IMR-90 (cell line): ENCODE measurements around the gene NAA11. TPM values are rescaled to one million over a fixed set of nuclear protein-coding genes. Genes with fewer than 3 reads are reported as not detected.

Experiments
- ATAC-seq: fragments of 200-7000 bp; cut with Tn5 transposase; 2 replicates; pipeline ENCODE4 v1.9.1; 2020; ENCODE audit warnings: low read depth, mild to moderate bottlenecking, moderate library complexity
- BruUV-seq: library from RNA; stranded (reverse); fragments of 400-500 nt; replicated peaks from 2 replicates; lab custom pipeline; 2021; lab: Mats Ljungman, UMichigan
- CTCF ChIA-PET: fragments of 300-600 bp; formaldehyde crosslinking; extraction: SDS; loops from one replicate; lab custom pipeline; 2021; ENCODE audit warnings: antibody characterized with exemption; lab: Yijun Ruan, JAX
- POLR2A ChIA-PET: fragments of 300-600 bp; sonication (Branson Sonifier 250); formaldehyde crosslinking; loops from one replicate; lab custom pipeline; 2022; ENCODE audit warnings: antibody characterized with exemption; ENCODE audit not compliant: unreplicated experiment; lab: Charles Lee
- DNase-seq: peaks from one replicate; pipeline ENCODE4 v3.0.0; 2013
- H2AFZ ChIP-seq: replicated peaks from 2 replicates; pipeline ENCODE3; 2013; ENCODE audit warnings: low read length, mild to moderate bottlenecking; ENCODE audit not compliant: poor library complexity
- H2AK5ac ChIP-seq: 2 replicates; pipeline ENCODE4 v1.6.1; 2013; ENCODE audit warnings: low read depth, low read length, inconsistent platforms
- H2AK9ac ChIP-seq: replicated peaks from 2 replicates; pipeline ENCODE3; 2013; ENCODE audit warnings: mild to moderate bottlenecking, low read depth, low read length, moderate library complexity; ENCODE audit not compliant: poor library complexity
- H2BK120ac ChIP-seq: 2 replicates; pipeline ENCODE4 v1.6.1; 2013; ENCODE audit warnings: low read depth, low read length, inconsistent platforms
- H2BK15ac ChIP-seq: 3 replicates; pipeline ENCODE4 v1.6.1; 2013; ENCODE audit warnings: low read depth, low read length, inconsistent platforms
- H2BK20ac ChIP-seq: 2 replicates; pipeline ENCODE4 v1.6.1; 2013; ENCODE audit warnings: low read depth, mild to moderate bottlenecking, inconsistent platforms, low read length, moderate library complexity
- H2BK5ac ChIP-seq: 2 replicates; pipeline ENCODE4 v1.6.1; 2013; ENCODE audit warnings: mild to moderate bottlenecking, low read depth, low read length, inconsistent platforms; ENCODE audit not compliant: poor library complexity, severe bottlenecking
- H3K14ac ChIP-seq: replicated peaks from 2 replicates; pipeline ENCODE4 v1.6.1; 2013; ENCODE audit warnings: low read depth, low read length, inconsistent platforms
- H3K18ac ChIP-seq: 2 replicates; pipeline ENCODE4 v1.6.1; 2013; ENCODE audit warnings: low read depth, low read length, control low read depth
- H3K23ac ChIP-seq: 2 replicates; pipeline ENCODE4 v1.6.1; 2013; ENCODE audit warnings: low read depth, low read length, inconsistent platforms
- H3K27ac ChIP-seq: 2 replicates; pipeline ENCODE4 v1.5.1; 2013; ENCODE audit warnings: mild to moderate bottlenecking, control low read depth, low read length; ENCODE audit not compliant: insufficient read depth
- H3K27me3 ChIP-seq: 2 replicates; pipeline ENCODE4 v1.6.1; 2013; ENCODE audit warnings: low read length; ENCODE audit not compliant: control insufficient read depth, insufficient read depth
- H3K36me3 ChIP-seq: 2 replicates; pipeline ENCODE4 v1.6.1; 2013; ENCODE audit warnings: low read length, mixed read lengths; ENCODE audit not compliant: control insufficient read depth, insufficient read depth
- H3K4ac ChIP-seq: 2 replicates; pipeline ENCODE4 v1.6.1; 2013; ENCODE audit warnings: low read depth, low read length, inconsistent platforms
- H3K4me1 ChIP-seq: 2 replicates; pipeline ENCODE4 v1.6.1; 2013; ENCODE audit warnings: low read length, mixed read lengths; ENCODE audit not compliant: control insufficient read depth, insufficient read depth
- H3K4me2 ChIP-seq: 2 replicates; pipeline ENCODE4 v1.6.1; 2013; ENCODE audit warnings: low read depth, mild to moderate bottlenecking, control low read depth, low read length, moderate library complexity
- H3K4me3 ChIP-seq: 2 replicates; pipeline ENCODE4 v1.5.1; 2013; ENCODE audit warnings: low read depth, mild to moderate bottlenecking, control low read depth, low read length, moderate library complexity; ENCODE audit not compliant: insufficient read depth
- H3K56ac ChIP-seq: 2 replicates; pipeline ENCODE4 v1.6.1; 2013; ENCODE audit warnings: low read length, inconsistent platforms; ENCODE audit not compliant: insufficient read depth; ENCODE audit errors: extremely low read depth
- H3K79me1 ChIP-seq, 2 experiments: 2 replicates each; pipeline ENCODE4 v1.6.1; 2013; ENCODE audit warnings: low read length in 2 of 2, inconsistent platforms in 1 of 2, low read depth in 1 of 2
- H3K9ac ChIP-seq: 2 replicates; pipeline ENCODE4 v1.6.1; 2013; ENCODE audit warnings: low read depth, low read length, control low read depth
- H3K9me1 ChIP-seq: 2 replicates; pipeline ENCODE4 v1.6.1; 2013; ENCODE audit warnings: low read length, inconsistent platforms; ENCODE audit not compliant: insufficient read depth
- H3K9me3 ChIP-seq: 2 replicates; pipeline ENCODE4 v1.6.1; 2013; ENCODE audit warnings: low read length; ENCODE audit not compliant: control insufficient read depth, insufficient read depth
- H4K20me1 ChIP-seq: 2 replicates; pipeline ENCODE4 v1.6.1; 2013; ENCODE audit warnings: low read length, inconsistent platforms; ENCODE audit not compliant: insufficient read depth
- H4K5ac ChIP-seq: 2 replicates; pipeline ENCODE4 v1.6.1; 2013; ENCODE audit warnings: mild to moderate bottlenecking, low read depth, low read length, control low read depth
- H4K8ac ChIP-seq, 2 experiments: 2 replicates each; pipeline ENCODE4 v1.6.1; 2013; ENCODE audit warnings: low read depth in 2 of 2, low read length in 2 of 2, control low read depth in 1 of 2, inconsistent platforms in 1 of 2
- H4K91ac ChIP-seq: 2 replicates; pipeline ENCODE4 v1.6.1; 2013; ENCODE audit warnings: low read depth, low read length, inconsistent platforms; ENCODE audit not compliant: insufficient read depth
- BHLHE40 ChIP-seq: fragments of 150-350 bp; IDR thresholded peaks from 2 replicates; pipeline ENCODE4 v1.6.1; 2016; ENCODE audit warnings: mild to moderate bottlenecking, low read depth, low read length
- CHD1 ChIP-seq: IDR thresholded peaks from 2 replicates; pipeline ENCODE4 v1.6.1; 2012; ENCODE audit warnings: low read depth, low read length, improper control_type of control experiment
- CTCF ChIP-seq: conservative IDR thresholded peaks from 2 replicates; pipeline ENCODE4 v1.5.1; 2012; ENCODE audit warnings: mild to moderate bottlenecking, low read depth, low read length, improper control_type of control experiment
- ELK1 ChIP-seq: fragments of 150-350 bp; IDR thresholded peaks from 2 replicates; pipeline ENCODE4 v1.6.1; 2016; ENCODE audit warnings: low read depth, mild to moderate bottlenecking, low read length, moderate library complexity, borderline replicate concordance
- MXI1 ChIP-seq: IDR thresholded peaks from 2 replicates; pipeline ENCODE4 v1.6.1; 2012; ENCODE audit warnings: low read depth, mild to moderate bottlenecking, low read length, moderate library complexity, borderline replicate concordance
- NFE2L2 ChIP-seq: fragments of 150-350 bp; IDR thresholded peaks from 2 replicates; pipeline ENCODE4 v1.6.1; 2016; ENCODE audit warnings: low read depth, mild to moderate bottlenecking, low read length
- POLR2A ChIP-seq: IDR thresholded peaks from 2 replicates; pipeline ENCODE4 v1.6.1; 2012; ENCODE audit warnings: mild to moderate bottlenecking, low read depth, low read length
- RCOR1 ChIP-seq: IDR thresholded peaks from 2 replicates; pipeline ENCODE4 v1.6.1; 2012; ENCODE audit warnings: mild to moderate bottlenecking, low read length, improper control_type of control experiment; ENCODE audit not compliant: insufficient replicate concordance
- RFX5 ChIP-seq: IDR thresholded peaks from 2 replicates; pipeline ENCODE4 v1.8.0; 2012; ENCODE audit warnings: low read depth, mild to moderate bottlenecking, low read length, moderate library complexity
- SMC3 ChIP-seq: fragments of 150-350 bp; IDR thresholded peaks from 2 replicates; pipeline ENCODE4 v1.6.1; 2016; ENCODE audit warnings: low read depth, mild to moderate bottlenecking, antibody characterized with exemption, low read length, moderate library complexity
- WGBS, 2 experiments: methylation state at CpG; one replicate each; pipeline versions ENCODE4 v1.1.5 to v1.1.7; 2013; ENCODE audit warnings: missing lambda C conversion rate in 2 of 2; ENCODE audit not compliant: insufficient read length in 1 of 2; ENCODE audit errors: extremely low coverage in 2 of 2; 5-methylcytosine and 5-hydroxymethylcytosine counted together
- dilution Hi-C: fragments of 300-500 bp; cut with HindIII; formaldehyde crosslinking; loops from one replicate; pipeline ENCODE4 v1.14.3; 2018; ENCODE audit warnings: low sequenced_read_pairs; ENCODE audit not compliant: unreplicated experiment
- in situ Hi-C: fragments of 300-500 bp; cut with MboI; formaldehyde crosslinking; loops from 3 replicates; pipeline ENCODE4 v1.14.3; 2019; ENCODE audit warnings: low sequenced_read_pairs, inconsistent platforms, mixed read lengths
- intact Hi-C: fragments of 100-400 bp; cut with micrococcal nuclease; formaldehyde crosslinking; loops from 2 replicates; pipeline ENCODE4 v1.10.0; 2022
- polyA plus RNA-seq, 3 experiments: library from polyadenylated mRNA; depleted of rRNA; stranded (reverse); fragments of >200 nt; gene quantifications; 2 replicates each; pipeline ENCODE4 v1.2.3, GENCODE V29; 2012; ENCODE audit warnings: low replicate concordance in 1 of 3
- total RNA-seq: library from RNA; depleted of rRNA; stranded (reverse); fragments of >200 nt; gene quantifications from 2 replicates; pipeline ENCODE4 v1.2.3, GENCODE V29; 2012

The NAA11 gene
- total and polyA plus RNA-seq, 2 of the 4 experiments (the other 2 are of a cell fraction): not detected

GRCh38 chr4:79281566-79282359 is 44.1 kb downstream of the NAA11 start:
- ChIA-PET POLR2A (no interaction called here), CTCF (no interaction called here)
- in situ Hi-C loops: no loop called here
- intact Hi-C loops: no loop called here
- H3K36me3 ChIP-seq: no peaks in the 10 kb centered on the region
- no peak overlapping the region for H3K9ac ChIP-seq
- BruUV-seq: no TSS peak
- no peak overlapping the region for H4K5ac ChIP-seq
- H3K9me1 ChIP-seq: no peaks in the 10 kb centered on the region
- H3K9me3 ChIP-seq: no peaks in the 10 kb centered on the region
- no peak overlapping the region for H2AFZ ChIP-seq
- ATAC-seq (no peak), DNase-seq (no peak)
- no peaks in the 10 kb centered on the region for H3K4me1 ChIP-seq
- H2AK5ac ChIP-seq: no peak overlapping the region
- no CpG with 5 or more reads among the region's 1 CpG for whole genome bisulfite sequencing, 2 experiments
- H3K4me2 ChIP-seq: no peak overlapping the region
- H2BK15ac ChIP-seq: no peak overlapping the region
- no peak overlapping the region for H2BK5ac ChIP-seq
- H2AK9ac ChIP-seq: no peak overlapping the region
- dilution Hi-C loops: no loop called here
- H3K23ac ChIP-seq: no peak overlapping the region
- H4K20me1 ChIP-seq: no peaks in the 10 kb centered on the region
- H4K91ac ChIP-seq: no peak overlapping the region
- no peak overlapping the region for H2BK120ac ChIP-seq
- TF ChIP-seq CHD1 (no peak), MXI1 (no peak), ELK1 (no peak), SMC3 (no peak), POLR2A (no peak), RCOR1 (no peak), CTCF (no peak), RFX5 (no peak), NFE2L2 (no peak), BHLHE40 (no peak)
- H3K4ac ChIP-seq: no peak overlapping the region
- H3K27me3 ChIP-seq: no peaks in the 10 kb centered on the region
- H3K4me3 ChIP-seq: no peak overlapping the region
- no peak overlapping the region for H4K8ac ChIP-seq
- no peak overlapping the region for H3K27ac ChIP-seq
- no peak overlapping the region for H2BK20ac ChIP-seq
- H3K79me1 ChIP-seq: no peaks in the 10 kb centered on the region
- no peak overlapping the region for H3K56ac ChIP-seq
- H3K14ac ChIP-seq: no peak overlapping the region
- H3K18ac ChIP-seq: no peak overlapping the region
